Stimulated activated CD4-positive, alpha-beta T cell treated with anti-CD3 and anti-CD28 coated beads, TNF-alpha, amount 100 ng/mL, for 4 hours (primary cell): ENCODE results near the gene TOE1.

Experiments used
- DNase-seq, 3 experiments: peaks; one replicate each; pipeline ENCODE4 v3.0.0-alpha.2; 2020; ENCODE audit warnings: low read depth in 3 of 3

Gene TOE1

GRCh38 chr1:45326627-45327623, 13.0 kb upstream of the TOE1 start, which contains the start of gene HPDL:
Gene HPDL, plus strand, starts transcription at chr1:45326895. Its CDS starts 254 bp downstream, at chr1:45327149.
- DNase-seq = peak; percentile 44 to 58 (median 55)

- no peak for DNase-seq
These were observed 12.1 kb upstream of the TOE1 start for GRCh38 chr1:45327644-45328515.

- no peak for DNase-seq
These were observed 11.3 kb upstream of the TOE1 start for GRCh38 chr1:45328680-45329079.

GRCh38 chr1:45329445-45329844, 10.5 kb upstream of the TOE1 start:
- no peak for DNase-seq

- DNase-seq = no peak
These were observed 8.3 kb upstream of the TOE1 start for GRCh38 chr1:45331436-45332345.

- DNase-seq = no peak
These were observed 7.6 kb upstream of the TOE1 start for GRCh38 chr1:45332346-45332720.

- DNase-seq = no peak
These were observed 5.4 kb upstream of the TOE1 start for GRCh38 chr1:45334308-45335245.

GRCh38 chr1:45335855-45336324, 4.1 kb upstream of the TOE1 start:
- DNase-seq = no peak

GRCh38 chr1:45337630-45338325, 2.2 kb upstream of the TOE1 start:
- DNase-seq = no peak

GRCh38 chr1:45340816-45341466, 971 bp downstream of the TOE1 start:
- no peak for DNase-seq

GRCh38 chr1:45344499-45344898, 4.5 kb downstream of the TOE1 start:
- DNase-seq = no peak

- no peak for DNase-seq
These were observed 5.0 kb downstream of the TOE1 start for GRCh38 chr1:45345014-45345413.

- no peak for DNase-seq
These were observed 6.5 kb downstream of the TOE1 start for GRCh38 chr1:45346473-45346872.

GRCh38 chr1:45348020-45348419, 8.1 kb downstream of the TOE1 start:
- no peak for DNase-seq

GRCh38 chr1:45348609-45348965, 8.6 kb downstream of the TOE1 start:
- DNase-seq = no peak

GRCh38 chr1:45348966-45349677, 9.2 kb downstream of the TOE1 start:
- no peak for DNase-seq

GRCh38 chr1:45351508-45351907, 11.5 kb downstream of the TOE1 start:
- DNase-seq = no peak

GRCh38 chr1:45353685-45354084, 13.7 kb downstream of the TOE1 start:
- DNase-seq = no peak
